HEK293 (cell line): Measurements from ENCODE around the gene DCAF10.
A peak's percentile ranks its signal among the peaks of the same experiment; 100 is the strongest.

ENCODE experiments used
- CTCF ChIA-PET: fragments of 350-600 bp; formaldehyde crosslinking; extraction: SDS; loops from one replicate; lab custom pipeline; 2021; ENCODE audit warnings: antibody characterized with exemption; lab: Yijun Ruan, JAX
- POLR2A ChIA-PET: fragments of 300-600 bp; formaldehyde crosslinking; extraction: SDS; loops from one replicate; lab custom pipeline; 2020; ENCODE audit warnings: antibody characterized with exemption, inconsistent platforms; lab: Yijun Ruan, JAX
- H3K27ac ChIP-seq: fragments of 200-500 bp; sonication (Bioruptor generic); 2 replicates; pipeline ENCODE4 v1.5.1; 2014; ENCODE audit warnings: low read depth, low read length, control low read depth, inconsistent platforms; ENCODE audit errors: extremely low read depth
- H3K36me3 ChIP-seq, 2 experiments: fragments of 200-500 bp in 1 of 2; sonication (Bioruptor generic) in 1 of 2; 1 replicate in 1 of 2; 2 replicates in 1 of 2; pipeline ENCODE4 v1.5.1; 2014 to 2017; ENCODE audit warnings: inconsistent platforms in 2 of 2, low read length in 2 of 2; ENCODE audit not compliant: control insufficient read depth in 2 of 2, insufficient read depth in 1 of 2
- H3K4me1 ChIP-seq: fragments of 200-500 bp; sonication (Bioruptor generic); 2 replicates; pipeline ENCODE4 v1.5.1; 2014; ENCODE audit warnings: mild to moderate bottlenecking, low read length, inconsistent platforms; ENCODE audit not compliant: control insufficient read depth, insufficient read depth
- H3K4me3 ChIP-seq: 2 replicates; pipeline ENCODE4 v1.5.1; 2011; ENCODE audit warnings: low read depth, mild to moderate bottlenecking, control low read depth, low read length, moderate library complexity
- H3K9me3 ChIP-seq: fragments of 200-500 bp; sonication (Bioruptor generic); 2 replicates; pipeline ENCODE4 v1.5.1; 2014; ENCODE audit warnings: low read depth, low read length, inconsistent platforms; ENCODE audit not compliant: control insufficient read depth, insufficient read depth
- ELK4 ChIP-seq: IDR thresholded peaks from 2 replicates; pipeline ENCODE4 v1.6.1; 2011; ENCODE audit warnings: mild to moderate bottlenecking, low read depth, low read length, borderline replicate concordance
- GLIS1 ChIP-seq: fragments of 450-650 bp; formaldehyde crosslinking; IDR thresholded peaks from 2 replicates; pipeline ENCODE4 v1.5.1; 2016; ENCODE audit warnings: missing biosample characterization, missing genetic modification characterization
- KLF1 ChIP-seq: fragments of 450-650 bp; formaldehyde crosslinking; IDR thresholded peaks from 2 replicates; pipeline ENCODE4 v1.5.1; 2016; ENCODE audit warnings: missing biosample characterization, missing genetic modification characterization
- KLF16 ChIP-seq: fragments of 450-650 bp; formaldehyde crosslinking; IDR thresholded peaks from 2 replicates; pipeline ENCODE4 v1.5.1; 2017; ENCODE audit warnings: missing biosample characterization, missing genetic modification characterization
- KLF8 ChIP-seq: fragments of 450-650 bp; formaldehyde crosslinking; IDR thresholded peaks from 2 replicates; pipeline ENCODE4 v1.5.1; 2016; ENCODE audit warnings: missing biosample characterization, missing genetic modification characterization
- MZF1 ChIP-seq: fragments of 450-650 bp; formaldehyde crosslinking; IDR thresholded peaks from 2 replicates; pipeline ENCODE4 v1.5.1; 2017; ENCODE audit warnings: missing biosample characterization, missing genetic modification characterization, borderline replicate concordance
- PRDM1 ChIP-seq: fragments of 450-650 bp; formaldehyde crosslinking; IDR thresholded peaks from 2 replicates; pipeline ENCODE4; 2016; ENCODE audit warnings: missing biosample characterization, missing genetic modification characterization
- RBAK ChIP-seq: fragments of 450-650 bp; formaldehyde crosslinking; IDR thresholded peaks from 2 replicates; pipeline ENCODE4 v1.5.1; 2016; ENCODE audit warnings: missing biosample characterization, missing genetic modification characterization
- SCRT1 ChIP-seq: fragments of 450-650 bp; formaldehyde crosslinking; IDR thresholded peaks from 2 replicates; pipeline ENCODE4 v1.5.1; 2016; ENCODE audit warnings: missing biosample characterization, missing genetic modification characterization, borderline replicate concordance
- YY1 ChIP-seq: fragments of 450-650 bp; formaldehyde crosslinking; IDR thresholded peaks from 2 replicates; pipeline ENCODE4 v1.5.1; 2018; ENCODE audit warnings: missing biosample characterization, missing genetic modification characterization
- ZBTB26 ChIP-seq: fragments of 450-650 bp; formaldehyde crosslinking; optimal IDR thresholded peaks from 2 replicates; pipeline ENCODE3; 2016; ENCODE audit warnings: missing biosample characterization, mild to moderate bottlenecking, missing genetic modification characterization
- ZBTB7A ChIP-seq: fragments of 450-650 bp; formaldehyde crosslinking; IDR thresholded peaks from 2 replicates; pipeline ENCODE4 v1.5.1; 2016; ENCODE audit warnings: low read depth, missing biosample characterization, missing genetic modification characterization
- ZNF140 ChIP-seq: fragments of 450-650 bp; formaldehyde crosslinking; IDR thresholded peaks from 2 replicates; pipeline ENCODE4 v1.5.1; 2016; ENCODE audit warnings: missing biosample characterization, missing genetic modification characterization
- ZNF169 ChIP-seq: fragments of 450-650 bp; formaldehyde crosslinking; IDR thresholded peaks from 2 replicates; pipeline ENCODE4 v1.5.1; 2016; ENCODE audit warnings: missing biosample characterization, missing genetic modification characterization
- ZNF214 ChIP-seq: fragments of 450-650 bp; formaldehyde crosslinking; IDR thresholded peaks from 2 replicates; pipeline ENCODE4 v1.5.1; 2017; ENCODE audit warnings: missing biosample characterization, mild to moderate bottlenecking, missing genetic modification characterization, borderline replicate concordance
- ZNF302 ChIP-seq: fragments of 450-650 bp; formaldehyde crosslinking; IDR thresholded peaks from 2 replicates; pipeline ENCODE4 v1.5.1; 2016; ENCODE audit warnings: missing biosample characterization, missing genetic modification characterization, low read depth
- ZNF341 ChIP-seq: fragments of 450-650 bp; formaldehyde crosslinking; IDR thresholded peaks from 2 replicates; pipeline ENCODE4; 2016; ENCODE audit warnings: low read depth, missing biosample characterization, missing genetic modification characterization
- ZNF350 ChIP-seq: fragments of 450-650 bp; formaldehyde crosslinking; IDR thresholded peaks from 2 replicates; pipeline ENCODE4 v1.5.0; 2017; ENCODE audit warnings: missing biosample characterization, mild to moderate bottlenecking, missing genetic modification characterization
- ZNF37A ChIP-seq: fragments of 450-650 bp; IDR thresholded peaks from 2 replicates; pipeline ENCODE4 v1.5.1; 2018; ENCODE audit warnings: missing biosample characterization, missing genetic modification characterization
- ZNF433 ChIP-seq: fragments of 450-650 bp; formaldehyde crosslinking; IDR thresholded peaks from 2 replicates; pipeline ENCODE4 v1.5.1; 2016; ENCODE audit warnings: missing biosample characterization, missing genetic modification characterization, low read depth
- ZNF791 ChIP-seq: fragments of 450-650 bp; formaldehyde crosslinking; IDR thresholded peaks from 2 replicates; pipeline ENCODE4 v1.5.1; 2016; ENCODE audit warnings: missing biosample characterization, missing genetic modification characterization
- ZNF843 ChIP-seq: fragments of 450-650 bp; formaldehyde crosslinking; IDR thresholded peaks from 2 replicates; pipeline ENCODE4 v1.5.1; 2016; ENCODE audit warnings: missing biosample characterization, missing genetic modification characterization
- ZSCAN23 ChIP-seq: fragments of 450-650 bp; formaldehyde crosslinking; IDR thresholded peaks from 2 replicates; pipeline ENCODE4 v1.5.1; 2016; ENCODE audit warnings: missing biosample characterization, missing genetic modification characterization
- TF ChIP-seq, protein P1 (sequence below): fragments of 450-650 bp; formaldehyde crosslinking; IDR thresholded peaks from 2 replicates; pipeline ENCODE4 v1.5.1; 2016; ENCODE audit warnings: missing biosample characterization, missing genetic modification characterization
- TF ChIP-seq, protein P2 (sequence below): fragments of 450-650 bp; formaldehyde crosslinking; IDR thresholded peaks from 2 replicates; pipeline ENCODE4 v1.5.1; 2016; ENCODE audit warnings: missing biosample characterization, missing genetic modification characterization
- TF ChIP-seq, protein P3 (sequence below): fragments of 450-650 bp; formaldehyde crosslinking; IDR thresholded peaks from 2 replicates; pipeline ENCODE4 v1.5.1; 2016; ENCODE audit warnings: missing biosample characterization, missing genetic modification characterization

The DCAF10 gene

GRCh38 chr9:37784616-37785483, 15.7 kb upstream of the DCAF10 start, which contains the start of gene EXOSC3:
Gene EXOSC3 (minus strand): TSS chr9:37785064. CDS start chr9:37785044, 20 bp downstream.
- H3K27ac ChIP-seq: peak within 1 kb of the TSS; percentile 51; the same call in 1 of the 2 replicates
- ChIA-PET POLR2A (interaction anchor here (0.5 to 1.8 kb wide), 22 partner anchors 9 to 851 kb away, joined by 3 to 44 read pairs (median 4); partner anchors contain the start of genes DCAF10, POLR1E, SLC25A51 and TOMM5), CTCF (interaction anchor here (0.5 to 1.8 kb wide), 11 partner anchors 12 to 1616 kb away, joined by 3 to 7 read pairs (median 3); partner anchors contain the start of gene FBXO10)
- TF ChIP-seq KLF16 (tag by site-specific recombination): no peak; the same call in 1 of the 2 replicates
- no peak for TF ChIP-seq ZNF791 (tag by site-specific recombination)
- TF ChIP-seq KLF8 (tag by site-specific recombination): peak; percentile 57; the same call in 1 of the 2 replicates
- no peak for TF ChIP-seq SCRT1
- TF ChIP-seq, protein P1, sequence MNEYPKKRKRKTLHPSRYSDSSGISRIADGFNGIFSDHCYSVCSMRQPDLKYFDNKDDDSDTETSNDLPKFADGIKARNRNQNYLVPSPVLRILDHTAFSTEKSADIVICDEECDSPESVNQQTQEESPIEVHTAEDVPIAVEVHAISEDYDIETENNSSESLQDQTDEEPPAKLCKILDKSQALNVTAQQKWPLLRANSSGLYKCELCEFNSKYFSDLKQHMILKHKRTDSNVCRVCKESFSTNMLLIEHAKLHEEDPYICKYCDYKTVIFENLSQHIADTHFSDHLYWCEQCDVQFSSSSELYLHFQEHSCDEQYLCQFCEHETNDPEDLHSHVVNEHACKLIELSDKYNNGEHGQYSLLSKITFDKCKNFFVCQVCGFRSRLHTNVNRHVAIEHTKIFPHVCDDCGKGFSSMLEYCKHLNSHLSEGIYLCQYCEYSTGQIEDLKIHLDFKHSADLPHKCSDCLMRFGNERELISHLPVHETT (tag by site-specific recombination): no peak
- TF ChIP-seq KLF1 (tag by site-specific recombination): no peak
- TF ChIP-seq GLIS1 (tag by site-specific recombination): no peak
- no peak for TF ChIP-seq PRDM1
- TF ChIP-seq ZNF140 (tag by site-specific recombination): no peak
- TF ChIP-seq MZF1 (tag by site-specific recombination): no peak
- TF ChIP-seq YY1 (tag by site-specific recombination): peak; percentile 90
- no peak for TF ChIP-seq ZBTB7A (tag by site-specific recombination)
- no peak for TF ChIP-seq ZNF302
- TF ChIP-seq ZNF341 (tag by site-specific recombination): no peak
- no peak for TF ChIP-seq ZNF37A
- peak; percentile 96 for TF ChIP-seq ZBTB26
- no peak for TF ChIP-seq ZNF169 (tag by site-specific recombination)
- TF ChIP-seq ZNF433 (tag by site-specific recombination): no peak
- TF ChIP-seq ZNF843 (tag by site-specific recombination): no peak
- no peak for TF ChIP-seq ZSCAN23 (tag by site-specific recombination)
- TF ChIP-seq ZNF350 (tag by site-specific recombination): no peak
- TF ChIP-seq, protein P2, sequence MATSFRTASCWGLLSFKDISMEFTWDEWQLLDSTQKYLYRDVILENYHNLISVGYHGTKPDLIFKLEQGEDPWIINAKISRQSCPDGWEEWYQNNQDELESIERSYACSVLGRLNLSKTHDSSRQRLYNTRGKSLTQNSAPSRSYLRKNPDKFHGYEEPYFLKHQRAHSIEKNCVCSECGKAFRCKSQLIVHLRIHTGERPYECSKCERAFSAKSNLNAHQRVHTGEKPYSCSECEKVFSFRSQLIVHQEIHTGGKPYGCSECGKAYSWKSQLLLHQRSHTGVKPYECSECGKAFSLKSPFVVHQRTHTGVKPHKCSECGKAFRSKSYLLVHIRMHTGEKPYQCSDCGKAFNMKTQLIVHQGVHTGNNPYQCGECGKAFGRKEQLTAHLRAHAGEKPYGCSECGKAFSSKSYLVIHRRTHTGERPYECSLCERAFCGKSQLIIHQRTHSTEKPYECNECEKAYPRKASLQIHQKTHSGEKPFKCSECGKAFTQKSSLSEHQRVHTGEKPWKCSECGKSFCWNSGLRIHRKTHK (tag by site-specific recombination): no peak
- TF ChIP-seq, protein P3, sequence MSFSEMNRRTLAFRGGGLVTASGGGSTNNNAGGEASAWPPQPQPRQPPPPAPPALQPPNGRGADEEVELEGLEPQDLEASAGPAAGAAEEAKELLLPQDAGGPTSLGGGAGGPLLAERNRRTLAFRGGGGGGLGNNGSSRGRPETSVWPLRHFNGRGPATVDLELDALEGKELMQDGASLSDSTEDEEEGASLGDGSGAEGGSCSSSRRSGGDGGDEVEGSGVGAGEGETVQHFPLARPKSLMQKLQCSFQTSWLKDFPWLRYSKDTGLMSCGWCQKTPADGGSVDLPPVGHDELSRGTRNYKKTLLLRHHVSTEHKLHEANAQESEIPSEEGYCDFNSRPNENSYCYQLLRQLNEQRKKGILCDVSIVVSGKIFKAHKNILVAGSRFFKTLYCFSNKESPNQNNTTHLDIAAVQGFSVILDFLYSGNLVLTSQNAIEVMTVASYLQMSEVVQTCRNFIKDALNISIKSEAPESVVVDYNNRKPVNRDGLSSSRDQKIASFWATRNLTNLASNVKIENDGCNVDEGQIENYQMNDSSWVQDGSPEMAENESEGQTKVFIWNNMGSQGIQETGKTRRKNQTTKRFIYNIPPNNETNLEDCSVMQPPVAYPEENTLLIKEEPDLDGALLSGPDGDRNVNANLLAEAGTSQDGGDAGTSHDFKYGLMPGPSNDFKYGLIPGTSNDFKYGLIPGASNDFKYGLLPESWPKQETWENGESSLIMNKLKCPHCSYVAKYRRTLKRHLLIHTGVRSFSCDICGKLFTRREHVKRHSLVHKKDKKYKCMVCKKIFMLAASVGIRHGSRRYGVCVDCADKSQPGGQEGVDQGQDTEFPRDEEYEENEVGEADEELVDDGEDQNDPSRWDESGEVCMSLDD (tag by site-specific recombination): no peak
- TF ChIP-seq RBAK (tag by site-specific recombination): no peak
- no peak for TF ChIP-seq ZNF214 (tag by site-specific recombination)
- TF ChIP-seq ELK4: no peak; the same call in 1 of the 2 replicates

More at GRCh38 chr9:37784616-37785483, 15.7 kb upstream of the DCAF10 start, which contains the start of gene EXOSC3:
- H3K9me3 ChIP-seq: no peaks in the 10 kb centered on the region
- H3K4me3 ChIP-seq: peak within 1 kb of the TSS; percentile 94
- H3K36me3 ChIP-seq: peaks cover 17 to 40% of the 10 kb centered on the region in 2 experiments; a peak in 2 of 3 replicates
- H3K4me1 ChIP-seq: no peaks in the 10 kb centered on the region
